ENCODE results near the gene TGFB3.
"Not testable (repeated sequence)": the region's sequence is repeated elsewhere in the genome, so short reads cannot be mapped to it uniquely, and the experiment has no call there.

TGFB3 gene

GRCh38 chr14:75952489-75952888, 29.3 kb downstream of the TGFB3 start:
- DNase-seq (ENCODE audit: low spot score), result no peak

GRCh38 chr14:75946785-75947184, 35.0 kb downstream of the TGFB3 start:
- DNase-seq (ENCODE audit: low spot score), result no peak

- DNase-seq (ENCODE audit: low spot score), result no peak
Measured at GRCh38 chr14:75944607-75945241, 37.1 kb downstream of the TGFB3 start.

- DNase-seq (ENCODE audit: low spot score), result no peak
Measured at GRCh38 chr14:75941030-75941429, 40.8 kb downstream of the TGFB3 start.

- no peak for DNase-seq (ENCODE audit: low spot score)
Measured at GRCh38 chr14:75939200-75939599, 42.6 kb downstream of the TGFB3 start.

GRCh38 chr14:75934998-75935628, 46.7 kb downstream of the TGFB3 start:
- DNase-seq (ENCODE audit: low spot score), result no peak

- no peak for DNase-seq (ENCODE audit: low spot score)
Measured at GRCh38 chr14:75933712-75934296, 48.0 kb downstream of the TGFB3 start.

GRCh38 chr14:75928690-75929181, 53.1 kb downstream of the TGFB3 start:
- DNase-seq (ENCODE audit: low spot score), result no peak

GRCh38 chr14:75927564-75928087, 54.2 kb downstream of the TGFB3 start:
- DNase-seq (ENCODE audit: low spot score), result no peak

GRCh38 chr14:75926431-75927115, 55.2 kb downstream of the TGFB3 start:
- no peak for DNase-seq (ENCODE audit: low spot score)

- DNase-seq (ENCODE audit: low spot score), result not testable (repeated sequence)
Measured at GRCh38 chr14:75925141-75925840, 56.5 kb downstream of the TGFB3 start.

GRCh38 chr14:75920421-75920820, 61.4 kb downstream of the TGFB3 start:
- DNase-seq (ENCODE audit: low spot score), result not testable (repeated sequence)

GRCh38 chr14:75917946-75918335, 63.9 kb downstream of the TGFB3 start:
- DNase-seq (ENCODE audit: low spot score), result no peak

- DNase-seq (ENCODE audit: low spot score), result no peak
Measured at GRCh38 chr14:75917322-75917945, 64.4 kb downstream of the TGFB3 start.

- DNase-seq (ENCODE audit: low spot score), result no peak
Measured at GRCh38 chr14:75915045-75915444, 66.8 kb downstream of the TGFB3 start.

GRCh38 chr14:75913183-75913582, 68.6 kb downstream of the TGFB3 start:
- no peak for DNase-seq (ENCODE audit: low spot score)

- DNase-seq (ENCODE audit: low spot score), result no peak
Measured at GRCh38 chr14:75911883-75912282, 69.9 kb downstream of the TGFB3 start.

GRCh38 chr14:75910048-75910447, 71.7 kb downstream of the TGFB3 start:
- DNase-seq (ENCODE audit: low spot score), result no peak

- no peak for DNase-seq (ENCODE audit: low spot score)
Measured at GRCh38 chr14:75909630-75910029, 72.2 kb downstream of the TGFB3 start.
